Measurements from ENCODE around the gene MRTFA. TPM values are rescaled to one million over a fixed set of nuclear protein-coding genes. Genes with fewer than 3 reads are reported as not detected.

The MRTFA gene
- total and polyA plus RNA-seq, 2 of the 13 experiments (the other 11 are each of a cell fraction or from before 2014, with no cell fraction given), result 2.4 to 8.2 TPM

DNA sequence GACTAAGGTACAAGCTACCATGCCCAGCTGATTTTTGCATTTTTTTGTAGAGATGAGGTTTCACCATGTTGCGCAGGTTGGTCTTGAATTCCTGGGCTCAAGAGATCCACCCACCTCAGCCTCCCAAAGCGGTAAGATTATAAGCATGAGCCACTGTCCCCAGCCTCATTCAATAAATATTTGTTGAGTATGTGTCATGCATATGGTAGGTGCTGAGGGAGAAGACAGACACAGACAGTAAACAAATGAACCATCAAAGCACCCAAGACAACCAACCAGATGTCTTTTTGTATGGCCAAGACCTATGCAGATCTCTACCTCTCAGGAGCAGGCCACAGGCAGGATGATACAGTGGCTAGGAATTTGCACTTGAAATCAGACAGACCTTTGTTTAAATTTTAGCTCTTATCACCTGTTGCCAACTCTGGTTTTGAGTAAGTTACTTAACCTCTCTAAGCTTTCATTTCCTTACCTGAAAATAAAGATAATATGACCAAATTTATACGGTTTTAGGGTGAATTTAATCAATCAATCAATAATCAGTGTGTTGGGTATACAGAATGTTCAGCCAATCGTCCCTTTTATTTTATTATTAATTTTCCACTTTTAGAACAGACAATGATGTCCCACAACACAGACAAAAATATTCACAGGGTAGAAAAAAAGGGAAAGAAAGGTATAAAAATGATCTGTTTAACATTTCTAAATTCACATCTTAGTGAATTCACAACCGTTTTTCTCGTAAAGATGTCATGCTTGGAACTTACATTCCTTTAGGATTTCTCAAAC is 137.9 kb downstream of the MRTFA start (continued):
- TF ChIP-seq HMG20B (CRISPR knock-in tag; conservative IDR thresholded peaks at IDR 0.05) (peak; percentile 81), HOXA3 (CRISPR knock-in tag; IDR thresholded peaks at IDR 0.05) (peak; percentile 53), ZFAT (CRISPR knock-in tag; conservative IDR thresholded peaks at IDR 0.05) (no peak), MIER3 (CRISPR knock-in tag; IDR thresholded peaks at IDR 0.05; ENCODE audit: borderline replicate concordance) (peak; percentile 71; the same call in 1 of the 2 replicates), MIXL1 (CRISPR knock-in tag; IDR thresholded peaks at IDR 0.05) (peak; percentile 73; the same call in 1 of the 2 replicates), JUND (CRISPR knock-in tag; IDR thresholded peaks at IDR 0.05) (peak; percentile 97), KLF6 (CRISPR knock-in tag; IDR thresholded peaks at IDR 0.05) (peak; percentile 54; the same call in 1 of the 2 replicates), ZSCAN9 (CRISPR knock-in tag; IDR thresholded peaks at IDR 0.05; ENCODE audit: borderline replicate concordance) (peak; percentile 31; the same call in 1 of the 2 replicates), YEATS2 (CRISPR knock-in tag; IDR thresholded peaks at IDR 0.05; ENCODE audit: borderline replicate concordance) (peak; percentile 21; the same call in 1 of the 2 replicates), FOXK2 (IDR thresholded peaks at IDR 0.05) (no peak; the same call in 1 of the 2 replicates), CHD4 (IDR thresholded peaks at IDR 0.05; ENCODE audit: borderline replicate concordance, low read length) (peak; percentile 78; the same call in 1 of the 2 replicates), SMAD3 (CRISPR knock-in tag; IDR thresholded peaks at IDR 0.05) (peak; percentile 86), ZFX (CRISPR knock-in tag; IDR thresholded peaks at IDR 0.05; ENCODE audit: low read depth) (peak; percentile 43), SP2 (CRISPR knock-in tag; IDR thresholded peaks at IDR 0.05) (no peak), JUNB (CRISPR knock-in tag; IDR thresholded peaks at IDR 0.05; ENCODE audit: borderline replicate concordance) (peak; percentile 97), CBX1 (IDR thresholded peaks at IDR 0.05; ENCODE audit: low read depth) (no peak), ZNF260 (CRISPR knock-in tag; IDR thresholded peaks at IDR 0.05; ENCODE audit: borderline replicate concordance, low read depth) (no peak), FOXC1 (CRISPR knock-in tag; IDR thresholded peaks at IDR 0.05; ENCODE audit: borderline replicate concordance) (no peak), HHEX (CRISPR knock-in tag; IDR thresholded peaks at IDR 0.05) (peak; percentile 54), TBL1XR1 (IDR thresholded peaks at IDR 0.05; ENCODE audit: borderline replicate concordance, low read length, partially characterized antibody) (peak; percentile 85), IKZF1 (IDR thresholded peaks at IDR 0.05) (no peak), SKI (IDR thresholded peaks at IDR 0.05; ENCODE audit: partially characterized antibody) (peak; percentile 100), NFYC (CRISPR knock-in tag; IDR thresholded peaks at IDR 0.05) (peak; percentile 64), PCBP1 (IDR thresholded peaks at IDR 0.05; ENCODE audit: borderline replicate concordance, low read depth, low read length) (no peak), ZMYM3 (CRISPR knock-in tag; IDR thresholded peaks at IDR 0.05) (peak; percentile 69; the same call in 1 of the 2 replicates)
- TF ChIP-seq, protein P1, sequence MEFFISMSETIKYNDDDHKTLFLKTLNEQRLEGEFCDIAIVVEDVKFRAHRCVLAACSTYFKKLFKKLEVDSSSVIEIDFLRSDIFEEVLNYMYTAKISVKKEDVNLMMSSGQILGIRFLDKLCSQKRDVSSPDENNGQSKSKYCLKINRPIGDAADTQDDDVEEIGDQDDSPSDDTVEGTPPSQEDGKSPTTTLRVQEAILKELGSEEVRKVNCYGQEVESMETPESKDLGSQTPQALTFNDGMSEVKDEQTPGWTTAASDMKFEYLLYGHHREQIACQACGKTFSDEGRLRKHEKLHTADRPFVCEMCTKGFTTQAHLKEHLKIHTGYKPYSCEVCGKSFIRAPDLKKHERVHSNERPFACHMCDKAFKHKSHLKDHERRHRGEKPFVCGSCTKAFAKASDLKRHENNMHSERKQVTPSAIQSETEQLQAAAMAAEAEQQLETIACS (CRISPR knock-in tag; IDR thresholded peaks at IDR 0.05), result no peak
- TF ChIP-seq, protein P2, sequence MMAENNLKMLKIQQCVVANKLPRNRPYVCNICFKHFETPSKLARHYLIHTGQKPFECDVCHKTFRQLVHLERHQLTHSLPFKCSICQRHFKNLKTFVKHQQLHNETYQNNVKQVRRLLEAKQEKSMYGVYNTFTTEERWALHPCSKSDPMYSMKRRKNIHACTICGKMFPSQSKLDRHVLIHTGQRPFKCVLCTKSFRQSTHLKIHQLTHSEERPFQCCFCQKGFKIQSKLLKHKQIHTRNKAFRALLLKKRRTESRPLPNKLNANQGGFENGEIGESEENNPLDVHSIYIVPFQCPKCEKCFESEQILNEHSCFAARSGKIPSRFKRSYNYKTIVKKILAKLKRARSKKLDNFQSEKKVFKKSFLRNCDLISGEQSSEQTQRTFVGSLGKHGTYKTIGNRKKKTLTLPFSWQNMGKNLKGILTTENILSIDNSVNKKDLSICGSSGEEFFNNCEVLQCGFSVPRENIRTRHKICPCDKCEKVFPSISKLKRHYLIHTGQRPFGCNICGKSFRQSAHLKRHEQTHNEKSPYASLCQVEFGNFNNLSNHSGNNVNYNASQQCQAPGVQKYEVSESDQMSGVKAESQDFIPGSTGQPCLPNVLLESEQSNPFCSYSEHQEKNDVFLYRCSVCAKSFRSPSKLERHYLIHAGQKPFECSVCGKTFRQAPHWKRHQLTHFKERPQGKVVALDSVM (CRISPR knock-in tag; IDR thresholded peaks at IDR 0.05), result peak; percentile 59
- TF ChIP-seq, protein P3, sequence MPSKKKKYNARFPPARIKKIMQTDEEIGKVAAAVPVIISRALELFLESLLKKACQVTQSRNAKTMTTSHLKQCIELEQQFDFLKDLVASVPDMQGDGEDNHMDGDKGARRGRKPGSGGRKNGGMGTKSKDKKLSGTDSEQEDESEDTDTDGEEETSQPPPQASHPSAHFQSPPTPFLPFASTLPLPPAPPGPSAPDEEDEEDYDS (CRISPR knock-in tag; IDR thresholded peaks at IDR 0.05), result peak; percentile 50; the same call in 1 of the 2 replicates
- TF ChIP-seq, protein P4, sequence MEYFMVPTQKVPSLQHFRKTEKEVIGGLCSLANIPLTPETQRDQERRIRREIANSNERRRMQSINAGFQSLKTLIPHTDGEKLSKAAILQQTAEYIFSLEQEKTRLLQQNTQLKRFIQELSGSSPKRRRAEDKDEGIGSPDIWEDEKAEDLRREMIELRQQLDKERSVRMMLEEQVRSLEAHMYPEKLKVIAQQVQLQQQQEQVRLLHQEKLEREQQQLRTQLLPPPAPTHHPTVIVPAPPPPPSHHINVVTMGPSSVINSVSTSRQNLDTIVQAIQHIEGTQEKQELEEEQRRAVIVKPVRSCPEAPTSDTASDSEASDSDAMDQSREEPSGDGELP (IDR thresholded peaks at IDR 0.05; ENCODE audit: borderline replicate concordance, low read depth), result peak; percentile 72; the same call in 1 of the 2 replicates

All from HepG2 (cell line).